Prostate gland (tissue), 2 donors: ENCODE data around the gene LIN37. TPM values are rescaled to one million over a fixed set of nuclear protein-coding genes. Genes with fewer than 3 reads are reported as not detected.

ENCODE experiments used
- DNase-seq: peaks from one replicate; pipeline ENCODE4 v3.0.0-alpha.2; 2019; ENCODE audit warnings: low spot score
- H3K27ac ChIP-seq, 2 donors: fragments of 200-600 bp; sonication (generic); 2 replicates each; pipeline ENCODE4 v1.5.1; 2017 to 2019
- H3K27me3 ChIP-seq: fragments of 200-600 bp; sonication (generic); replicated peaks from 2 replicates; pipeline ENCODE4 v1.5.1; 2019; ENCODE audit not compliant: insufficient read depth
- H3K36me3 ChIP-seq, 2 donors: fragments of 200-600 bp; sonication (generic); 1 replicate in 1 of 2; 2 replicates in 1 of 2; pipeline versions ENCODE4 v1.5.1 to v1.8.1; 2017 to 2019
- H3K4me1 ChIP-seq: fragments of 200-600 bp; sonication (generic); replicated peaks from 2 replicates; pipeline ENCODE4 v1.5.1; 2019
- H3K4me3 ChIP-seq, 2 donors: fragments of 200-600 bp; sonication (generic); 2 replicates each; pipeline ENCODE4 v1.5.1; 2017 to 2019
- H3K9me3 ChIP-seq: fragments of 200-600 bp; sonication (generic); 2 replicates; pipeline ENCODE4 v1.5.1; 2017
- POLR2A ChIP-seq: fragments of 450-650 bp; IDR thresholded peaks from one replicate; pipeline ENCODE4 v1.6.1; 2016; ENCODE audit warnings: antibody characterized with exemption, mild to moderate bottlenecking
- POLR2AphosphoS5 ChIP-seq: sonication (generic); formaldehyde crosslinking; IDR thresholded peaks from one replicate; pipeline ENCODE4 v1.6.1; 2017; ENCODE audit warnings: antibody characterized with exemption
- WGBS: methylation state at CpG from one replicate; pipeline ENCODE4 v1.1.5; 2018; 5-methylcytosine and 5-hydroxymethylcytosine counted together
- intact Hi-C: fragments of 100-400 bp; cut with DNase I; formaldehyde crosslinking; loops from one replicate; pipeline ENCODE4 v1.14.2; 2022
- total RNA-seq, 2 donors: library from RNA; depleted of rRNA; stranded (reverse); fragments of >200 nt; gene quantifications; one replicate each; pipeline ENCODE4 v1.1.0, GENCODE V29; 2016
- TF ChIP-seq, protein P1 (sequence below), 4 experiments: fragments of 200-600 bp in 2 of 4; fragments of 450-650 bp in 2 of 4; sonication (generic) in 2 of 4; IDR thresholded peaks; 1 replicate in 3 of 4; 2 replicates in 1 of 4; pipeline ENCODE4 v1.5.1; 2016 to 2019; ENCODE audit warnings: antibody characterized with exemption in 4 of 4, mild to moderate bottlenecking in 2 of 4, moderate library complexity in 2 of 4

LIN37 gene
- total RNA-seq, 2 donors from 2014 or later = 4.2 to 13.0 TPM

DNA sequence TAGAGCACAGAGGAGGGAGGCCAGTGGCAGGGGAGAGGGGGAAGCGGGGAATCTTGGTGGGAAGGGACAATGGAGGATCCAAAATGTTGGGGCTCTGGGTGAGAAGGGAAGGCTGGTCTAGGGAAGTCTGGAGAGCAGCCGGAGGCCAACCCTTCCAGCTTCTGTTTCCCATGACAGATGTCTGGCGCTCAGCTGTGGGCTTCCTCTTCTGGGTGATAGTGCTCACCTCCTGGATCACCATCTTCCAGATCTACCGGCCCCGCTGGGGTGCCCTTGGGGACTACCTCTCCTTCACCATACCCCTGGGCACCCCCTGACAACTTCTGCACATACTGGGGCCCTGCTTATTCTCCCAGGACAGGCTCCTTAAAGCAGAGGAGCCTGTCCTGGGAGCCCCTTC, 1.8 kb upstream of the LIN37 start:
- intact Hi-C loops = loop anchor here (10.0 kb wide), 1 partner anchor 468 kb away; the partner anchor contains the start of genes ZNF146 and ZNF565
- Histone ChIP-seq H3K9me3 (no peaks in the 10 kb centered on the region), H3K27me3 (no peaks in the 10 kb centered on the region), H3K27ac (no peak overlapping the region), H3K4me1 (peaks cover 13% of the 10 kb centered on the region), H3K4me3 (peak overlapping the region in 1 of 2 donors; percentile 94), H3K36me3 (no peaks in the 10 kb centered on the region)
- WGBS = 90% methylated on average over 5 of the region's 5 CpGs
- no peak for DNase-seq
- TF ChIP-seq POLR2A (no peak), POLR2AphosphoS5 (no peak)
- TF ChIP-seq, protein P1, sequence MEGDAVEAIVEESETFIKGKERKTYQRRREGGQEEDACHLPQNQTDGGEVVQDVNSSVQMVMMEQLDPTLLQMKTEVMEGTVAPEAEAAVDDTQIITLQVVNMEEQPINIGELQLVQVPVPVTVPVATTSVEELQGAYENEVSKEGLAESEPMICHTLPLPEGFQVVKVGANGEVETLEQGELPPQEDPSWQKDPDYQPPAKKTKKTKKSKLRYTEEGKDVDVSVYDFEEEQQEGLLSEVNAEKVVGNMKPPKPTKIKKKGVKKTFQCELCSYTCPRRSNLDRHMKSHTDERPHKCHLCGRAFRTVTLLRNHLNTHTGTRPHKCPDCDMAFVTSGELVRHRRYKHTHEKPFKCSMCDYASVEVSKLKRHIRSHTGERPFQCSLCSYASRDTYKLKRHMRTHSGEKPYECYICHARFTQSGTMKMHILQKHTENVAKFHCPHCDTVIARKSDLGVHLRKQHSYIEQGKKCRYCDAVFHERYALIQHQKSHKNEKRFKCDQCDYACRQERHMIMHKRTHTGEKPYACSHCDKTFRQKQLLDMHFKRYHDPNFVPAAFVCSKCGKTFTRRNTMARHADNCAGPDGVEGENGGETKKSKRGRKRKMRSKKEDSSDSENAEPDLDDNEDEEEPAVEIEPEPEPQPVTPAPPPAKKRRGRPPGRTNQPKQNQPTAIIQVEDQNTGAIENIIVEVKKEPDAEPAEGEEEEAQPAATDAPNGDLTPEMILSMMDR (IDR thresholded peaks at IDR 0.05) = no peak

DNA sequence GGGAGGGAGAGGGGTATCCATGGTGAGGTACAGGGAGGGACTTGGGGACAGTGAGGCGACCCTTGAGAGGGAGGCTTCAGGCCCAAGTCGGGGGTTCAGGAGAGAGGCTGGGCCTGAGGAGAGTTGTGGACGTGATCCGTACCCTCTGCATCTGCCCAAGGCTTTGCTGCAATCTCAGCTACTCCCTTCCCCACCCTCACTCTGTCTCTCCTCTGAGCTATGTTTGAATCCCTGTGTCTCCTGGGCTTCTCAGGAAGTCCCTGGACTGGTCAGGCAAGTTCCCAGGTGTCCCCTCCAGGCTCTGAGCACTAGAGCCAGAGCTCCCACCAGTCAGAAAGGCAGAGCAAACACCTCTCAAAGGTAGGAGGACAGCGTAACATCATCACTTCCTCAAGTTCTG, 1.8 kb downstream of the LIN37 start:
- H3K4me3 ChIP-seq = no peak overlapping the region
- intact Hi-C loops = loop anchor here (10.0 kb wide), 1 partner anchor 305 kb away; the partner anchor contains the start of genes THAP8 and WDR62
- H3K36me3 ChIP-seq = peaks cover 0 to 17% of the 10 kb centered on the region in 2 donors
- no peak overlapping the region for H3K27ac ChIP-seq
- TF ChIP-seq POLR2AphosphoS5 (no peak), POLR2A (no peak)
- TF ChIP-seq, protein P1 (IDR thresholded peaks at IDR 0.05) = no peak
- peaks cover 13% of the 10 kb centered on the region for H3K4me1 ChIP-seq
- H3K9me3 ChIP-seq = no peaks in the 10 kb centered on the region
- 72% methylated on average over 5 of the region's 5 CpGs for WGBS
- no peak for DNase-seq
- H3K27me3 ChIP-seq = no peaks in the 10 kb centered on the region

DNA sequence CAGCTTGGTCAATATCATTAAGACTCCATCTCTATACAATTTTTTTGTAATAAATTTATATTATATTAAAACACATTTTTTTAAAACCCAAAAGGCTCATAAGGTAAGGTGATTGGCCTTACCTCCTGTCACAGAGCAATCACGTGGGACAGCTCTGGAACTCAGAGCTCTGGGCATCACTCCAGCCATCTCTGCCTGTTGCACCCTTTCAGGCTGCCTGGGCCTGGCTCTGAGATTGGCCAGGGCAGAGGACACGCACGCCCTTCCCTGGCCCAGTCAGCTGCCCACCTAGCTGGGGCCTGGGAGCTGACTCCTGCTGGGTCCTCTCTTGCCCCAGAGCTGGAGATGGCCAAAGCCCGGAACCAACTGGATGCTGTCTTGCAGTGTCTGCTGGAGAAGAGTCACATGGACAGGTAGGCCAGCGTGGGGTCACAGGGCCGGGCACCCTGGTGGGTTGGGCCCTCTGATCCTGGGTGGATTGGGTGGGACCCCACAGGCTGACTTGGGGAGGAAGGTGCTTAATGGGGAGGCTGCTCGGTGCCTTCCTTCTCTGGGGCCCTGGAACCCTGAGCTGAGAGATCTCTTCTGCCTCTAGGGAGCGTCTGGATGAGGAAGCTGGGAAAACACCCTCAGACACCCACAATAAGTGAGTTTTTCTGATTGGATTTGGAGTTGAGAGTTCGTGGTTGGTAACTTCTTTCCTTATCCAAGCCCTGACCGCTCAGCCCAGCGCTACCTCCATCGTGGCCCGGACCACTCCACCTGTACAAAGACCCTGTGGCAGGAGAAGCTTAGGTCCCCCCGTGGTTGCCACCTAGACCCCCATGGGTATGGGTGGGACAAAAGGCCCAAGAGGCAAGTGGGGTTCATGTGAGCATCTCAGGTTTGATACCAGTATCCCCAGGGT, 3.7 kb downstream of the LIN37 start:
- Histone ChIP-seq H3K9me3 (no peaks in the 10 kb centered on the region), H3K36me3 (peaks cover 0 to 17% of the 10 kb centered on the region in 2 donors), H3K27me3 (no peaks in the 10 kb centered on the region), H3K27ac (no peak overlapping the region), H3K4me1 (peaks cover 5% of the 10 kb centered on the region), H3K4me3 (no peak overlapping the region)
- no peak for TF ChIP-seq POLR2AphosphoS5
- intact Hi-C loops = loop anchor here (10.0 kb wide), 1 partner anchor 303 kb away; the partner anchor contains the start of genes THAP8 and WDR62
- WGBS = 91% methylated on average over 14 of the region's 14 CpGs
- no peak for DNase-seq

DNA sequence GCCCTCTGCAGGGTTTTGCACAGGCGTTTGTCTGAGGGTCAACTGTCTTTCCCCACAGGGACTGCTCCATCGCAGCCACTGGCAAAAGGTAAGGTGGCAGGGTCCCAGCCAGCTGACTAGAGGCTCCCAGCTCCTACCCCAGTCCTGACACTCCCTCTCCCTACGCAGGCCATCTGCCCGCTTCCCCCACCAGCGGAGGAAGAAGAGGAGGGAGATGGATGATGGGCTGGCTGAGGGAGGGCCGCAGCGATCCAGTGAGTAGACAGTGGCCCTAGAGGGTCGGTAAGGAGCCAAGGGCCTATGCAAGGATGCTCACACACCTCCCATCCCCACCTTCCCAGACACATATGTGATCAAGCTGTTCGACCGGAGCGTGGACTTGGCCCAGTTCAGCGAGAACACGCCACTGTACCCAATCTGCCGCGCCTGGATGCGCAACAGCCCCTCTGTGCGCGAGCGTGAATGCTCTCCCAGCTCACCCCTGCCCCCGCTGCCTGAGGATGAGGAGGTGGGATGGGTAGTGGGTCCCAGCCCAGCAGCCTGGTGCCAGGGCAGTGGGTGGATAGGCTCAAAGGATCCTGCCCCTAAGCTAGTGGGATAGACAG, 4.5 kb downstream of the LIN37 start:
- TF ChIP-seq, protein P1 (IDR thresholded peaks at IDR 0.05) = no peak
- TF ChIP-seq POLR2A (no peak), POLR2AphosphoS5 (no peak)
- H3K27ac ChIP-seq = no peak overlapping the region
- WGBS = 95% methylated on average over 20 of the region's 20 CpGs
- no peak for DNase-seq
- H3K27me3 ChIP-seq = no peaks in the 10 kb centered on the region
- H3K4me3 ChIP-seq = no peak overlapping the region
- peaks cover 5% of the 10 kb centered on the region for H3K4me1 ChIP-seq
- H3K9me3 ChIP-seq = no peaks in the 10 kb centered on the region
- H3K36me3 ChIP-seq = peaks cover 0 to 17% of the 10 kb centered on the region in 2 donors
- intact Hi-C loops = loop anchor here (10.0 kb wide), 1 partner anchor 302 kb away; the partner anchor contains the start of genes THAP8 and WDR62

DNA sequence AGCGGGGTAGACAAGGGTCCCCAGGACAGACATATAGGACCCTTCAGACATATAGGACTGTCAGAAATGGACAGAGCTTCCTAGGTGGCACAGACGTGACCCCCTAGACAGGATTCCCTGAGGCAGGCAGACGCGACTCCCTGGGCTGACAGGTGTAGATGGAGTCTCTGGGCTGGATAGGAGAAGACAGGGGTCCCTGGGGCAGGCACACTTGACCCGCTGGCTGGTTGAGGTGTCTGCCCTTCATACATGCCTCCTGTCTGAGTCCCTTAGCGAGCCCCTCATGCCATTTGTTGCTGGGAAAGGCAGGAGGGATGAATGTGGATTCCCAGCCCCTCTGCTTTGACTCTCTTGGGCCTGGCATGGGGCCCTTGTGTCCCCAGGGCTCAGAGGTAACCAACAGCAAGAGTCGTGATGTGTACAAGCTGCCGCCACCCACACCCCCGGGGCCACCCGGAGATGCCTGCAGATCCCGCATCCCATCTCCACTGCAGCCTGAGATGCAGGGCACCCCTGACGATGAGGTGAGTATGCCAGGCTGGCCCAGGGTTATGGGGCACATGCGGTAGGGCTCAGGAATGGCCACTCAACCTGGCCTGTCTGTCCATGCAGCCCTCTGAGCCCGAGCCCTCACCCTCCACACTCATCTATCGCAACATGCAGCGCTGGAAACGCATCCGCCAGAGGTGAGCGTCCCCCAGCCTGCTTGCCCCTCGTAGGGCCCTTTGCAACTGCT, 5.4 kb downstream of the LIN37 start:
- no peak overlapping the region for H3K4me3 ChIP-seq
- WGBS = 93% methylated on average over 20 of the region's 20 CpGs
- no peak for DNase-seq
- H3K27me3 ChIP-seq = no peaks in the 10 kb centered on the region
- H3K36me3 ChIP-seq = peaks cover 0 to 17% of the 10 kb centered on the region in 2 donors
- no peaks in the 10 kb centered on the region for H3K9me3 ChIP-seq
- no peak for TF ChIP-seq POLR2AphosphoS5
- TF ChIP-seq, protein P1 (IDR thresholded peaks at IDR 0.05) = no peak
- no peak for TF ChIP-seq POLR2A
- H3K27ac ChIP-seq = no peak overlapping the region
- intact Hi-C loops = loop anchor here (10.0 kb wide), 1 partner anchor 301 kb away; the partner anchor contains the start of genes THAP8 and WDR62
- H3K4me1 ChIP-seq = peaks cover 5% of the 10 kb centered on the region
